DMS79 treated with DMSO at 0.1 percent for 48 hours (cell line): ENCODE measurements around the gene PYCARD.
A peak's percentile ranks its signal among the peaks of the same experiment; 100 is the strongest.
"Not testable (repeated sequence)": the region's sequence is repeated elsewhere in the genome, so short reads cannot be mapped to it uniquely, and the experiment has no call there.

Experiments
- DNase-seq: peaks from one replicate; lab custom pipeline; 2025; lab: John Stamatoyannopoulos, UW

The PYCARD gene

DNA sequence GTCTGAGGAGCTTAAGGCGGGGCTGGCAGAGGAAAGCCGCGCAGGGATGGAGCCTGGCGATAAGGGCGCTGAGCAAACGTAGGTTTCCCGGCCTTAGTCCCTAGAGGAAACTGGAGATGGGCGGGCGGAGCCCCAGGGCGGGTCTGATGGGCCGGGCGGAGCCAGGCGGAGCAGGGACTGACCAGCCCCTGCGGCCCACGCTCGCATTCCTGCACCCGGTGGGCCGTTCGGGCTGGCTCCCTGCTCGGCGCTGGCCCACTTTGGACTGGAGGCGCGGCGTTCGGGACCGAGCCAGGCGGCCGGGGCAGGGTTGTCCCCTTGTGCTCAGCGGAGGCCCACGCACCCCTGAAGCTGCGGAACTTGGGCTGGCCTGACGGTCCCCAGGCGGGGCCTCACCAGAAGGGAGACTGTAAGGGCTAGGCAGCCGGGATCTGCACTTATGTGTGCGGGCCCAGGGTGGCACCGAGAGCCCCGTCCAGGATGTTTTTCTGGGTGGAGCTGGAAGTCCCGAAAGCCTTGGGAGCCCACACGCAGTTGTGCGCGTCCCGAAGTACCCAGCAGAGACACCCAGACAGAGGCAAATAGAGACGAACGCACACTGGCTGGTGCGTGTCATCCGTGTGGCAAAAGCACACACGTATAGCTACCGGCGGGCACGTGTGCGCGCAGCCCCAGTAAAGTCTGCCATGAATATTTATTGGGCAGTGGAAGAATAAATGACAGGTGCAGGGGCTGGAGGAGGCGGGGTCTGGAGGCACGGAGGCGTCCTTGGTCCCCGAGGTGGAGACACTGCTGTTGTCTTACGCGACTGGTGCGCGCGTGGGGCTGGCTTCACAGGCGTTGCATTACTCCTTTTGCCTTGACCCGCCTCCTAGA lies 13.0 kb upstream of the PYCARD start:
- peak; percentile 14 for DNase-seq

DNA sequence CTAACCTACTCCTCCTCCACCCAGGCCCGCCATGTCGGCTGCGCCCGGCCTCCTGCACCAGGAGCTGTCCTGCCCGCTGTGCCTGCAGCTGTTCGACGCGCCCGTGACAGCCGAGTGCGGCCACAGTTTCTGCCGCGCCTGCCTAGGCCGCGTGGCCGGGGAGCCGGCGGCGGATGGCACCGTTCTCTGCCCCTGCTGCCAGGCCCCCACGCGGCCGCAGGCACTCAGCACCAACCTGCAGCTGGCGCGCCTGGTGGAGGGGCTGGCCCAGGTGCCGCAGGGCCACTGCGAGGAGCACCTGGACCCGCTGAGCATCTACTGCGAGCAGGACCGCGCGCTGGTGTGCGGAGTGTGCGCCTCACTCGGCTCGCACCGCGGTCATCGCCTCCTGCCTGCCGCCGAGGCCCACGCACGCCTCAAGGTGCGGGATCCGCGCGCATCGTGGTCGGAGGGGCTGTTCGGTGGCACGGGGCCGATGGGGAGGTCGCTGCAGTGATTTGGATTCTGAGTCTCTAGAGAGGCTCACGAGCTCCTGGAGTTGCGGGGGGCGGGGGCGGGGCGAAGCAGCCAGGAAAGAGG lies 12.2 kb upstream of the PYCARD start:
- DNase-seq: no peak

DNA sequence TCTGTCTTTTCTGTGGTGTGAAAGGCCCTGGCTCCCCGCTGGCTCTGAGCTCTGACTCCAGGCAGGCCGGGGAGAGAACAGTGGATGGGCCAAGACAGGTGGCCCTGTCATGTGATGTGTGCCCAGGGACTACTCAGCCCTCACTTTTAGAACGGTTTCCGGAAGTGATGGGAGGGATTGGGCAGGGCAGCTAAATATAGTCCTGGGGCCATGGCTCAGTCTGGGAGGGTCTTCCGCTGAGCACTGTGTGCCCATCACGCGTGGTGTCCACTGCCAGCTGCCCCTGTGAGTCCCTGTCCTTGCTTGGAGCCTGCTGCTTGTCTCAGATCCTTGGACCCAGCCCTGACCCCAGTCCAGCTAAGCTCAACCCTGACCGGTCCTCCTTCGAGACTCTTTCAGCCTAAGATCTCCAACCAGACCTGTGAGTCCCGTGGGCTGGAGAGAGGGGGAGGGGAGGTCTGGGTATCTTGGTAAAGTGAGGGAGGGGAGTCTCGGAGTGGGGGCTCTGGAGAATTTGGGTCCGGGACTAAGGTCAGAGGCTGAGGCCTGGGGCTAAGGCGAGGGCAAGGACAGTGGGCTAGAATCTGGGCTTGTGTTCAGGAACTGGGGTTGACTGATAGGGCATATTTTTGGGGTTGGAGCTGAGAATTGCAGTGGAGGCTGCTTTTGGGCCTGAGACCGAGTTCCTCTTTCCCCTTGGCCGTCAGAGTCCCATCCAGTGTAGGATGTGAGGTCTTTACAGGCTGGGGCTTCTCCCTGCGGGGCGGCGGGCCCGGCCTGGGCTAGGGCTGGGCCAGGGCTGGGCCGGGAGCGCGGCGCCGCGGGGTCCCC lies 11.5 kb upstream of the PYCARD start, which contains the start of gene TRIM72:
TSS of gene TRIM72 (plus strand) at position 243 of the 831 bp plus-strand sequence. CDS start 620 bp downstream, outside the sequence.
- DNase-seq: no peak

DNA sequence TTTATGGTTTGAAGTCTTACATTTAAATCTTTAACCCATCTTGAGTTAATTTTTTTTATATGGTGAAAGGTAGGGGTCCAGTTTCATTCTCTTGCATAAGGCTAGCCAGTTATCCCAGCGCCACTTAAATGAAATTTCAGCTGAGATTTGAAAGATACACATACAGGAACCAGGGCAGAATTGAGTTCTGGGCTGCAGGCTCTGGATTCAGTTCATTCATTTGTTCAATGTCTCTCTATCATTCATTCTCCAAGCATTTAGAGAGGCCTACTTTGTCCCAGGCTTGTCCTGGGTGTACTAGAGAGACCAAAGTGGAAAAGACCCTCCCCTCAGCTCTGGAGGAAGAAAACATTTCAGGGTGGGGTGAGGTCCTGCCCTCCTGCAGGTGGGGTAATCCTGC lies 10.8 kb upstream of the PYCARD start:
- DNase-seq: no peak

DNA sequence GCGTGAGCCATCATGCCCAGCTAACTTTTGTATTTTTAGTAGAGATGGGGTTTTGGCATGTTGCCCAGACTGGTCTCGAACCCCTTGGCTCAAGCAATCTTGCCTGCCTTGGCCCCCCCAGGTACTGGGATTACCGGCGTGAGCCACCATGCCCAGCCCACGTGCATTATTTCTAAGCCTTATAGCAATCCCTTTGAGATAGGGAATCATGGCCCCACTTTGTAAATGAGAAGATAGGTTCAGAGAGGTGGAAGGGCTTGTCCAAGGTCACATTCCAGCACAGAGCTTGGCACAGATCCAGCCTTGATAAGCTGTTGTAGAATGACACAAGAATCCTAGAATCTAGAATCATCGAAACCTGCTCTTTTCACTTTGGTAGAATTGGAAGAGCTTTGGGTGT lies 4.2 kb upstream of the PYCARD start:
- DNase-seq: no peak

DNA sequence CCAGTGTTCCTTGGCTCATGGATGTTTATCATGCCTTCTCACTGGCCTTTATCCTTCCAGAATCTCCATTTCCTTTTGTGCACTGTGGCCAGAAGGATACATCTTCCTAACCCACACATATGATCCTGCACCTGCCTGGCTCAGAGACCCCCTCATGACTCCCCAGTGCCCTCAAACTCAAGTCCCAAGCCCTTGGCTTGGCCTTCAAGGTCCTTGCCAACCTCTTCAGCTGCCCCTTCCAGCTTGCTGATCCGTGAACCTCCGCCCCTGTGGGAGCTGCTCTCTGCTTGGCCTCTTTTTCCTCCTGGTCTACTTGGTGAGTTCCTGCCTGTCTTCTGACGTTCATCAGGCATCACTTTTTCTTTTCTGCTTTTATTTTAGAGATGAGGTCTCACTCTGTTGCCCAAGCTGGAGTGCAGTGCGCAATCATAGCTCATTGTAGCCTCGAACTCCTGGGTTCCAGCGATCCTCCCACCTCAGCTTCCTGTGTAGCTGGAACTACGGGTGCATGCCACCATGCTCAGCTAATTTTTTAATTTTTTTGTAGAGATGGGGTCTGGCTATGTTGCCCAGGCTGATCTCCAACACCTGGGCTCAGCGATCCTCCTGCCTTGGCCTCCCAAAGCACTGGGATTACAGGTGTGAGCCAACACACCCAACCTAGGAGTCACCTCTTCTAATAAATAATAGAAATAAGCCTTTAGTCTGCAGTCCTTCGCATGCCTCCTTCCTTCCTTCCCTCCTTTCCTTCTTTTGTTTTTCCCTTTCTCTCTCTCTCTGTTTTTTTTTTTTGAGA lies 2.5 kb upstream of the PYCARD start:
- no peak for DNase-seq

DNA sequence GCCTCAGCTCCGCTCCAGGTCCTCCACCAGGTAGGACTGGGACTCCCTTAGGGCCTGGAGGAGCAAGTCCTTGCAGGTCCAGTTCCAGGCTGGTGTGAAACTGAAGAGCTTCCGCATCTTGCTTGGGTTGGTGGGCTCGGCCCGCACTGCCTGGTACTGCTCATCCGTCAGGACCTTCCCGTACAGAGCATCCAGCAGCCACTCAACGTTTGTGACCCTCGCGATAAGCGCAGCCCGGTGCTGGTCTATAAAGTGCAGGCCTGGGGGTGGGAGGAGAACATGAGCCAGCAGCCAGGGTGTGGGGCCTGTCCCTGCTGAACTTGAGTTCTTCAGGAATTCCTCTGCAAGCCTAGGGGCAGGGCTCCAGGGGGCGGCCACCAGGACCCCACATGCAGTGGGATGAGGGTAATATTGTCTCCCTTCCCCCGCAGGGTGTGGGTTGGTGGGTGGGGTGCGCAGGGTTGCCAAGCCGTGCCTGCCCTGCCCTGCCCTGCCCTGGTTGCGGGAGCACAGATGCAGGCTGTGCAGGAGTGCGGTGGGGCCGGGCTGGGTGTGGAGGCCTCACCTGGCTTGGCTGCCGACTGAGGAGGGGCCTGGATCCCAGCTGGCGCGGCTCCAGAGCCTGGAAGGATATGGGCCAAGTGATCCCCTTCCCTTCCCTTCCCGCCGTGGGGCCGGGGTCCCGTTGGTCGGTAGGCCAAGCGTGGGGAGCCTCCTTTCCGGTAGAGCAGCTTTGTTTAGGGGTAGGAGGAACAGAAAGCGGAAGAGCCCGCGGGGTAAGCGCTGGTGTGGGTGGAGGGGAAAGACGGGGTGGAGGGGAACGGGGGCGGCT lies 762 bp downstream of the PYCARD start:
- peak; percentile 23 for DNase-seq

DNA sequence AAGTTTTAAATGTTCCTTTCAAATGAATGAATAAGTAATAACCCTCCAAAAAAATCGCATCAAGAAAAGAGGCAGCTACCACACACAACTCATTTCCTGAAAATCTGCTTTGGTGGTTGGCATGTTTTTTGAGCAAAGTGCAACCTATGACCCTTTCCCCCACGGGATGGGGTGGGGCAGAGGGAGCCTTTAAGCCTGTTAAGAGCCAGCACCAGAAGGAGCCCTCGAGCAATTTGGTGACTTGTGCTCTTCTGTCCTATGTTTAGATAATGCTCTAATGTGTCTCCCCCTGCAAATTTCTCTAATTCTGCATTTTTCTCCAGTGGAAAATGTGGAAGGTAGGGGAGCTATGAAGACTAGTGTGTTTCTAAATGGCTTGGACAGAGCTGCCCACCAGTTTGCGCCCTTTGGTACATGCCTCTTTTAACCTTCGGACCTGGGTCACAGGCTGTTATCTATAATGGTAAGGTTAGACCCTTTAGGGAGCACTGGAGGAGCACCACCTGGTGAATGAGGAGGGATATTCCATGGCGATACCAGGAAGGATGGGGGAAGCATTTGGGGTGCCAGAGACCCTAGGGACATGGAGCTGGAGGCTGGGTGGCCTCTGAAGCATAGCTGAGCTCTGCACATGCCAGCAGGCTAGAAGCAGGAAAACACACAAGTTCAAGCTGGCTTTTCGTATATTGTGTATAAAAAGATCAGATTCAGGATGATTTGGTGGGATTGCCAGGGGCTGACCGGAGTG lies 1.6 kb downstream of the PYCARD start:
- no peak for DNase-seq

DNA sequence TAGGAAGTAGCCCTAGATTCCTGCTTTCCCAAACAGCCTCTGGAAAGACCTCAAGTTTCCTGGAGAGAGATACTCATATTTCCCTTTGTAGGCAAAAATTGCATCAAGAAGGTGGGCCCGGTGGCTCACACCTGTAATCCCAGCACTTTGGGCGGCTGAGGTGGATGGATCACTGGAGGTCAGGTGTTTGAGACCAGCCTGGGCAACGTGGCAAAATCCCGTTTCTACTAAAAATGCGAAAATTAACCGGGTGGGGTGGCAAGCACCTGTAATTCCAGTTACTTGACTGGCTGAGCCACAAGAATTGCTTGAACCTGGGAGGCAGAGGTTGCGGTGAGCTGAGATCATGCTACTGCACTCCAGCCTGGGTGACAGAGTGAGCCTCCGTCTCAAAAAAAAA lies 2.4 kb downstream of the PYCARD start:
- DNase-seq: not testable (repeated sequence)

DNA sequence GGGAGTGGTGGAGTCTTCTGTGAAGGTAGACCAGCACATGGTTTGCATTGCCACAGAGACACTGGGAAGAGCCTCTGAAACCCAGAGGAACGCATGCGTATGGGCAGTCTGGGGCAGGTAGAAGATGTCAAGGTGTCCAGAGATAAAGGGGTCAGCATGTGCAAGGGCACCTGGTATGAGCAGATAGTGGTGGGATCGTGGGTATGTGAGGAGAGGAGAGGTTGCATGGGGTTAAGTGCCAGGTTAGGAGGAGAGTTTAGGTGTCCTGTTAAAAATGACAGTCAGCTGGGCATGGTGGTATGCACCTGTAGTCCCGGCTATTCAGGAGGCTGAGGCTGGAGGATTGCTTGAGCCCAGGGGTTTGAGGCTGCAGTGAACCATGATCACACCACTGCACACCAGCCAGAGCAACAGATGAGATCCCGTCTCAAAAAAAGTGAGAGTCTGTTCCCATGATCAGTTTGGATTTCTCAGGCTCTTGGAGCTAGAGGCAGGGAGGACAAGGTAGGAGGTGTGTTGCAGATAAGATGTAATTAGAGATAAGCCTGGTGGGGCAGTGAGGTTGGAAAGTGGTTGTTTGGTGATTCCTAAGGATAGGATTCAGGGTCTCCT lies 3.0 kb downstream of the PYCARD start:
- no peak for DNase-seq

DNA sequence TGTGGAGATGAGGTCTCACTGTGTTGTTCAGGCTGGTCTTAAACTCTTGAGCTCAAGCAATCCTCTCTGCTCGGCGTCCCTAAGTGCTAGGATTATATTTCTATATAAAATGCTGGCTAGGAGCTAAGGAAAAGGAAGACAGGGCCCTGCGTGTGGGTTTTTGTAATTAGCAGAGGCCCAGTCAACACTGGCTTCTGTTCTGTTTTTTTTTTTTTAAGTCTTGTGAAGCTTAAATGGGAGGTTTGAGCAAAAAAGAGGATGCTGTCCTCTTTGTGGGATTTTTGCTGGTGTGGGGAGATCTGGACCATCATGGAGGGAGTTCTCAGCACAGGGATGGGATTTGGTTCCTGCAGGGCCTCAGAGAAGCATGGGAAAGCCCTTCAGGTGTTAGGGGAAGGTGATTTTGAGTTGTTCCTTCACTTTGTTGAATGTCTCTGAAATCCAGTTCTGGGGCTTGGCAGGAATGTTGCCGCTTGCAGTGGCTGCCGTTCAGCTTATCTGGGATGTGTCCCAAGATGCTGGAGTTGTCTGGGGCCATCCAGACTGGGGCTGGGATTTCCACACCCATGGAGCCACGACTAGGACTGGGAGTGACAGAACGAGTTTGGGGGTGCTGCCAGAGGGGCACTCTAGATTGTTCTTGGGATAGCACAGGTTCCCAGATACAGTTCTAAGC lies 4.2 kb downstream of the PYCARD start:
- no peak for DNase-seq

DNA sequence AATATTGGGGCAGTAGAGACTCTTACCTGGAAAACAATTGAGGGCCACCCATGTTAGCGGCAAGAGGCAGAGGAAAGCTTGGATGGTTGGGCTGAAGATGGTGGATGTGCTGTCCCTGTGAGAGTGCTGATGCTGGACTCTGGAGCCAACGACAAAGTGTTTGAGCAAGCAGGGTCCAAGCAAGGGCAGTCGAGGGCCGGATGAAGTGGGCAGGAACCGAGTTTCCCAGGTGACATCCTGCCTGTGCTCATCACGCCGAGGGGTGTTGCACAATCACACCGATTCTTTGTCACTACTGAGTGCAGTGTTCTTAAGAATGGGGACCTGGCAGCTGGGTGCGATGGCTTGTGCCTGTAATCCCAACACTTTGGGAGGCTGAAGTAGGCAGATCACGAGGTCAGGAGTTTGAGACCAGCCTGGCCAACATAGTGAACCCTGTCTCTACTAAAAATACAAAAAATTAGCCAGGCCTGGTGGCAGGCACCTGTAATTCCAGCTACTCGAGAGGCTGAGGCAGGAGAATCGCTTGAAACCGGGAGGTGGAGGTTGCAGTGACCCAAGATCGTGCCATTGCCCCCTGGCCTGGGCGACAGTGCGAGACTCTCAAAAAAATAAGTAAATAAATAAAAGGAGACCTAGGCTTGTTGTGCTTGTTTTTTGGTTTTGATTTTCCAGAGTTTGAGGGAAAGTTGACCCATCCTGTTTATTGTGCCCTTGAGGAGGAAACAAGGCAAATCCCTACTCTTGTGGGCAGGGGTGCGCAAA lies 6.1 kb downstream of the PYCARD start:
- no peak for DNase-seq

DNA sequence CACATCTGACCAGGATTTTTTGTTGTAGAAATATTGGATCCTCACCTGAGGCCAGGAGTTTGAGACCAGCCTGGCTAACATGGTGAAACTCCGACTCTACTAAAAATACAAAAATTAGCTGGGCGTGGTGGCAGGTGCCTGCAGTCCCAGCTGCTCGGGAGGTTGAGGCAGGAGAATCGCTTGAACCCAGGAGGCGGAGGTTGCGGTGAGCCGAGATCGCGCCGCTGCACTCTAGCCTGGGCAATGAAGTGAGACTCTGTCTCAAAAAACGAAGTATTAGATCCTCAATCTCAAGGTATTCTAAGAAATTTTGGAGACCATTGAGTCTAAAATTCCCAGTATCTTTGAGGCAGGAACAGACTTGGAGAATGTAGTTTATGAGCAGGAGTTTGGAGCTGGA lies 6.7 kb downstream of the PYCARD start:
- not testable (repeated sequence) for DNase-seq

DNA sequence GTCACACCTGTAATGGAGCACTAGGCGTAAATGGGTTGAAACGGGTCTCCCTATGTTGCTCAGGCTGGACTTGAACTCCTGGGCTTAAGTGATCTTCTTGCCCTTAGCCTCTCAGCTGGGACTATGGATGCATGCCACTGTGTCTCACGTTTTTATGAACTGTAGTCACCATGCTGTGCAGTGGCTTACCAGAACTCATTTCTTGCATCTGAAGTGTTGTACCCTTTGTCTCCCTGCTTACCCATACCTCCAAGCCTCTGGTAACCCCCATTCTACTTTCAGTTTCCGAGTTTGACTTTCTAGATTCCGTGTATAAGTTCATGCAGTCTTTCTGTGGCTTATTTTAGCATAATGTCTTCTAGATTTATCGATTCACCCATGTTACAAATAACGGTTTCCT lies 7.7 kb downstream of the PYCARD start:
- no peak for DNase-seq

DNA sequence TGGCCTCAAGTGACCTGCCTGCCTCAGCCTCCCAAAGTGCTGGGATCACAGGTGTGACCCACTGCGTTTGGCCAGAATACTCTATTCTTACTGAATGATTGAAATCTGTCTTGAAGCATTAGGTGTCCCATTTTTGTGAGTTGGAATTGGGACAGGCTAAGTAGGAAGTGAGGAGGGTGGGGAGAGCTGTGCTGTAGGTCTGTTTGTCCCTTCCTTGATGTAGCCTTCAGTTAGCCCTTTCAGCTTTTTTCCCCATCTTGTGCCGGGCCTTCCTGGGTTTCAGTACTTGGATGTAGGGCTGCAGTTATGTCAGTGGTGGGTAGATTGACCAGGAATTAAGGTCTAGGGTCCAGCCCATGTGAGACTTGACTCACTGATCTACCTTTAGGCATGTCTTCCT lies 8.7 kb downstream of the PYCARD start:
- DNase-seq: no peak

DNA sequence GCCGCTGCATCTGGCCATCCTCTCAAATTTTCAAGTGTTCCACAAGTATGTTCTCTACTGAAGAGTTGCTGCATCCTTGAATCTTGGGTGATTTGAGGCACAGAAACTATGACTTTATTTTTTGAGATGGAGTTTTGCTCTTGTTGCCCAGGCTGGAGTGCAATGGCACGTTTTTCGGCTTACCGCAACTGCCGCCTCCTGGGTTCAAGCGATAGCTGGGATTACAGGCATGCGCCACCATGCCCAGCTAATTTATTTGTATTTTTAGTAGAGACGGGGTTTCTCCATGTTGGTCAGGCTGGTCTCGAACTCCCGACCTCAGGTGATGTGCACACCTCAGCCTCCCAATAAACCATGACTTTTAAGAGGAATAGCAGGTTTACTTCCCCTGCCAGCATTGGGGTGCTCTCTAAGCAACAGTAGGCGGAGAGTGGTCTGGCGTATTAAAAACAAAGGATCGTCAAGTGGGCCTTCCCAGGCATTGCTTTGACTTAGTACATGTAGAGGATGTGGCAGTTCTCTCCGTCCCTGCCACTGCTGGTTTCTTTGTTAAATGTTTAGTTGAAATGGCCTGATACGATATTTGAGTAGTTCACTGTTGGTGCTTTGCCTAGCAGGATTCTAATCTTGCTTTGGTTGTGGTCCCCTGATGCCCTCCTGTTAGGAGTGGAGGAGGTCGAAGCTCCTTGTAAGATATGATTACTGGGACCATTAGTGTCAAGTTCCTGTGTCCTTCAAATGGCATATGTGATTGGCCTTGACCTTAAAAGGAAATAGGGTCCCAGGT lies 9.5 kb downstream of the PYCARD start:
- no peak for DNase-seq

DNA sequence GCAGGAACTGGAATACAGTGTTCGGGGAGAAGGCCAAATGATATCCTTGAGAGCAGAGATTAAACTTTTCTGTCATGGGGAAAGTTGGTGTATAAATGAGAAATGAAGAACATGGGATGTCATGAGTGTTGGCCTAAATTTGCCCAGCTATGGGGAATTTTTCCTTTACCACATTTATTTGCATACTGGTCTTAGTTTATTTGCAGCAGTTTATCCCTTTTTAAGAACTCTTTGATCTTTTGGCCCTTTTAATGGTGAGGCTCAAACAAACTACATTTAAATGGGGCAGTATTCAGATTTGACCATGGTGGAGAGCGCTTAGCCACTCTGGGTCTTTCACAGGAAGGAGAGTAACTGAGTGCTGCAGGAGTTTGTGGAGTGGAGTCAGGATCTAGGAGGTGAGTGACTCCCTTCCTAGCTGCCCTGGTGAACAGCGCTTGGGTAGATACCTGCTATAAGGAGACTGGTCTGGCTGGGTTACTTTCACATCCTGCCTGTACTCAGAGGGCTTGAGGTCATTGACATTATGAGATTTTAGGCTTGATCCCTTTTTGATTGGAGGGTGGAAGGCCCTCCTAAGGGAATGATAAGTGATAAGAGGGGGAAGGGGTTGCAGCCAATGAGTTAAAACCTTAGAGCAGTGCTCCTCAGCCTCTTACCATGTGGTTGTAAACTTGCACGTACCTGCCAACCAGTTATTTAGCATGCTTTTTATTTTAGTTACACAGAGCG lies 10.7 kb downstream of the PYCARD start:
- no peak for DNase-seq
